Fibroblast of lung (primary cell): ENCODE measurements around the gene RET. TPM values are rescaled to one million over a fixed set of nuclear protein-coding genes. Genes with fewer than 3 reads are reported as not detected.
A peak's percentile ranks its signal among the peaks of the same experiment; 100 is the strongest.

Experiments used
- DNase-seq, 2 donors: peaks; one replicate each; pipeline versions ENCODE4 v3.0.0 to v3.0.0-alpha.2; 2010; ENCODE audit warnings: low read depth in 2 of 2
- H2AFZ ChIP-seq: 2 replicates; pipeline ENCODE4 v1.5.1; 2012; ENCODE audit warnings: low read length, control low read depth, inconsistent platforms
- H3K27ac ChIP-seq: 2 replicates; pipeline ENCODE4 v1.5.1; 2011; ENCODE audit warnings: low read length, control low read depth; ENCODE audit not compliant: insufficient read depth
- H3K27me3 ChIP-seq: 2 replicates; pipeline ENCODE4 v1.5.1; 2011; ENCODE audit warnings: mild to moderate bottlenecking, low read length; ENCODE audit not compliant: control insufficient read depth, insufficient read depth
- H3K36me3 ChIP-seq: 2 replicates; pipeline ENCODE4 v1.5.1; 2011; ENCODE audit warnings: low read length; ENCODE audit not compliant: control insufficient read depth, insufficient read depth
- H3K4me1 ChIP-seq: 2 replicates; pipeline ENCODE4 v1.5.1; 2011; ENCODE audit warnings: low read length; ENCODE audit not compliant: control insufficient read depth, insufficient read depth; ENCODE audit errors: extremely low read depth
- H3K4me2 ChIP-seq: 2 replicates; pipeline ENCODE4 v1.5.1; 2011; ENCODE audit warnings: low read length, control low read depth; ENCODE audit not compliant: insufficient read depth; ENCODE audit errors: extremely low read depth
- H3K4me3 ChIP-seq, 4 experiments: fragments of 200-600 bp in 1 of 4; sonication (generic) in 1 of 4; replicated peaks in 1 of 4; 2 replicates each; pipeline ENCODE4 v1.5.1; 2011 to 2016; ENCODE audit warnings: low read length in 4 of 4, low read depth in 3 of 4, mild to moderate bottlenecking in 3 of 4, control low read depth in 2 of 4, inconsistent platforms in 1 of 4, mixed read lengths in 1 of 4; ENCODE audit not compliant: insufficient read depth in 1 of 4; ENCODE audit errors: control extremely low read depth in 1 of 4
- H3K79me2 ChIP-seq: 2 replicates; pipeline ENCODE4 v1.5.1; 2012; ENCODE audit warnings: mild to moderate bottlenecking, low read length, inconsistent platforms; ENCODE audit not compliant: control insufficient read depth, insufficient read depth
- H3K9ac ChIP-seq: 2 replicates; pipeline ENCODE4 v1.5.1; 2011; ENCODE audit warnings: mild to moderate bottlenecking, low read length, control low read depth; ENCODE audit not compliant: insufficient read depth
- H3K9me3 ChIP-seq: 2 replicates; pipeline ENCODE4 v1.5.1; 2012; ENCODE audit warnings: low read depth, low read length; ENCODE audit not compliant: control insufficient read depth, insufficient read depth
- H4K20me1 ChIP-seq: 2 replicates; pipeline ENCODE4 v1.5.1; 2011; ENCODE audit warnings: low read length; ENCODE audit not compliant: control insufficient read depth, insufficient read depth; ENCODE audit errors: extremely low read depth
- EZH2 ChIP-seq: IDR thresholded peaks from 2 replicates; pipeline ENCODE4 v1.5.1; 2012; ENCODE audit warnings: low read length, control low read depth, mild to moderate bottlenecking; ENCODE audit errors: missing control alignments
- polyA plus RNA-seq, 2 donors: library from polyadenylated mRNA; depleted of rRNA in 1 of 2; stranded (reverse) in 1 of 2; unstranded in 1 of 2; fragments of >200 nt; gene quantifications; 2 replicates each; pipeline ENCODE4 v1.2.1, GENCODE V29; 2011 to 2012; ENCODE audit warnings: missing spikeins in 1 of 2
- total RNA-seq: library from RNA; depleted of rRNA; stranded (reverse); fragments of >200 nt; gene quantifications from 2 replicates; pipeline ENCODE4 v1.2.1, GENCODE V29; 2014
- TF ChIP-seq, protein P1 (sequence below), 2 donors: IDR thresholded peaks in 1 of 2; conservative IDR thresholded peaks in 1 of 2; 1 replicate in 1 of 2; 2 replicates in 1 of 2; pipeline ENCODE4 v1.5.1; 2011 to 2012; ENCODE audit warnings: low read length in 2 of 2, control low read depth in 1 of 2, inconsistent platforms in 1 of 2, low read depth in 1 of 2, mild to moderate bottlenecking in 1 of 2

RET gene
- total and polyA plus RNA-seq, 2 donors (not counting 1 experiment from before 2014, with no cell fraction given): 0.08 to 0.83 TPM

DNA sequence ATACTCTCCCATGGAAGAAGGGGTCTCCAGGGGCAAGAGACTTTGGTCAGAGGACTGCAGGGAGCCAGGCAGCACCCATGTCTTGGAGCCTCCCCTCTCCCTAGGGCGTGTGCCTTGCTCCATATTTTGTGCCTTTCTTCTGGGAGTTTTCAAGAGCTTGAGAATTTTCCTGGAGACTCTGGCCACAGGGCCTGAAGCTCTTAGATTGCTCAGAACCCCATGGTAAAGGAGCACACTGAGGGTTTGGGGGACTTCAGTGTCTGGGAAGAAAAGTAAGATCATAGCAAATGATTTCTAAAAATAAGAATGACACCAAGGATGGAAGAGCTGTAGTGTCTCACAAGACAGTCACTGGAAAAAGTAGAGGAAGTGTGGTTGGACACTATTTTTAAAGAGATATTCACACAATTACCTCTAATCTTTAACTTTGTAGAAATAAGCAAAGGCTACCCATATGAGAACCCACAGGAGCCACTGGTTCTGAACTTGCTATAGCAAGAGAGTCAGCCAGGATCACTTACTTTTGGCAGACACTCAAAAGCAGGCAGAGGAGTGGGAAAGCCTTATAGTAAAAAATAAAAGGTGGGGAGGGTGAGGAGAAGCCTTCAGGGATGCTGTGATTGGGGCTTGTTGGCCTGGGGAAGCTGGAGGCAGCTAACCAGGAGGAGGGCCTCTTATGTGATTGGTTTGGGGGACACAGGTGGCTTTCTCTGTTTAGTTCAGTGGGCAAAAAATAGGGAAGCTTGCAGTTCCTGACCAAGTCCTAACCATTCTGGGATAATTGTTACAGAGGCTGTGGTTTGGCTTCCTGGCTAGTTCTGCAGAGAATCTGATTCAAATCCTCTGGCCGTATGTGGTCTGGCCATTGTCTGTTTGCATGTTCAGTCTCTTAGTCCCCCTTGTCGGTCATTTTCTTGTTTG lies 56.3 kb downstream of the RET start:
- Histone ChIP-seq H3K9ac (no peak overlapping the region), H3K27ac (no peak overlapping the region), H3K27me3 (no peaks in the 10 kb centered on the region), H4K20me1 (no peaks in the 10 kb centered on the region), H3K9me3 (no peaks in the 10 kb centered on the region), H3K4me1 (peaks cover 13% of the 10 kb centered on the region), H3K4me2 (no peak overlapping the region), H2AFZ (no peak overlapping the region), H3K79me2 (peaks cover 2% of the 10 kb centered on the region), H3K4me3 (no peak overlapping the region), H3K36me3 (no peaks in the 10 kb centered on the region)
- DNase-seq: peak in 1 of 2 donors; percentile 21
- no peak for TF ChIP-seq EZH2
- TF ChIP-seq, protein P1, sequence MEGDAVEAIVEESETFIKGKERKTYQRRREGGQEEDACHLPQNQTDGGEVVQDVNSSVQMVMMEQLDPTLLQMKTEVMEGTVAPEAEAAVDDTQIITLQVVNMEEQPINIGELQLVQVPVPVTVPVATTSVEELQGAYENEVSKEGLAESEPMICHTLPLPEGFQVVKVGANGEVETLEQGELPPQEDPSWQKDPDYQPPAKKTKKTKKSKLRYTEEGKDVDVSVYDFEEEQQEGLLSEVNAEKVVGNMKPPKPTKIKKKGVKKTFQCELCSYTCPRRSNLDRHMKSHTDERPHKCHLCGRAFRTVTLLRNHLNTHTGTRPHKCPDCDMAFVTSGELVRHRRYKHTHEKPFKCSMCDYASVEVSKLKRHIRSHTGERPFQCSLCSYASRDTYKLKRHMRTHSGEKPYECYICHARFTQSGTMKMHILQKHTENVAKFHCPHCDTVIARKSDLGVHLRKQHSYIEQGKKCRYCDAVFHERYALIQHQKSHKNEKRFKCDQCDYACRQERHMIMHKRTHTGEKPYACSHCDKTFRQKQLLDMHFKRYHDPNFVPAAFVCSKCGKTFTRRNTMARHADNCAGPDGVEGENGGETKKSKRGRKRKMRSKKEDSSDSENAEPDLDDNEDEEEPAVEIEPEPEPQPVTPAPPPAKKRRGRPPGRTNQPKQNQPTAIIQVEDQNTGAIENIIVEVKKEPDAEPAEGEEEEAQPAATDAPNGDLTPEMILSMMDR (conservative IDR thresholded peaks at IDR 0.05 in 1 of 2, IDR thresholded peaks at IDR 0.05 in 1 of 2; ENCODE audit: low read depth in 1 of 2, low read length in 2 of 2): no peak

DNA sequence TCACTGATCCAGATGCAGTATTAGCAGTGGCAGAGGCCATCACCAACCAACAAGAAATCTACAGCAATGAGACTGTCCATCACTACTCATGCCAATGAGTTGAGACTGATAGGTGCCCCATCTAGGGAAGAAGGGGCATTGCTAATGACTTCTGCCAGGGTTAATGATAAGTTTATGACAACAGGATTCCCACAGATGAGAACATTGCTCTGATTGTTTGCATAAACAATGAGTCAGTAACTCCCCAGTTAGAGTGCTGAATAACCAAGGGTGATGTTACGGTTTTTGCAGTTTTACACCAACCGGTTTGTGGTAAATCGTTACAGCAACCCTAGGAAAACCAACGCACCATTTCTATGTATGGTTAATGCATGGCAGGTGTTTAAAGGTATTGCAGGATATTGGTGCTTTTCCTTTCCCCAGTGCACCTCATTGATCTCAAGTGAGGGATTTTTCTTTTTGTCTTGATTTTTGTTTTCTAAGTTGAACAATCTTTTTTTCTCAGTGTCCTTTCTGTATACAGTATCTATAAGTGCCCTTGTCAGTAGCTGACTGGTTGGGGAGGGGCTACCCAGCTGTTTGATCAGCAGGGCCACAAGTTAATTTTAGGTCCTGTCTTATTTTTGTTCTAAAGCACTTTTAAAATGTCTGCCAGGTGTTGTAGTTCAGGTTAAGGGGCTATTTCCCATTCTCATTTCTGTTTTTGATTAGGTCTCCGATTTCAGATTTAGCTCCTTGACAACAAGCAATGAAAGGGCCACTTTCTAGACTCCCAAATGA lies 57.4 kb downstream of the RET start:
- Histone ChIP-seq H3K9me3 (no peaks in the 10 kb centered on the region), H3K79me2 (peaks cover 11% of the 10 kb centered on the region), H3K4me1 (peaks cover 5% of the 10 kb centered on the region), H2AFZ (no peak overlapping the region), H3K9ac (no peak overlapping the region), H3K4me3 (no peak overlapping the region), H3K36me3 (no peaks in the 10 kb centered on the region), H3K27me3 (no peaks in the 10 kb centered on the region), H3K4me2 (no peak overlapping the region), H3K27ac (no peak overlapping the region), H4K20me1 (no peaks in the 10 kb centered on the region)
- TF ChIP-seq, protein P1 (conservative IDR thresholded peaks at IDR 0.05 in 1 of 2, IDR thresholded peaks at IDR 0.05 in 1 of 2; ENCODE audit: low read depth in 1 of 2, low read length in 2 of 2): no peak
- TF ChIP-seq EZH2: no peak
- DNase-seq: no peak

DNA sequence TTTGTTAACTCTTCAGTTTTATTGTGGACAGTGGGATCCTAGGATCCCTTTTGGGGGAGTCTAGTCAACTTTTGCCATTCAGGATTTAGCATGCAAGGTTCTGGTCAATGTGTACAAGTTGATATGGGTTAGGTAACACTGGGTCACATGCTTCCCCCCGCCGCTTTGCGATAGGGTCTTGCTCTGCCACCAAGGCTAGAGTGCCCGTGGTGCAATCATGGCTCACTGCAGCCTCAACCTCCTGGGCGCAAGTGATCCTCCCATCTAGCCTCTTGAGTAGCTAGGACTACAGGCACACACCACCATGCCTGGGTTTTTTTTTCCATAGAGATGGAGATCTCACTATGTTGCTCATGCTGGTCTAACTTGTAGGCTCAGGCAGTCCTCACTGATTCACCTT lies 58.2 kb downstream of the RET start:
- Histone ChIP-seq H3K27me3 (no peaks in the 10 kb centered on the region), H3K9me3 (no peaks in the 10 kb centered on the region), H3K4me1 (no peaks in the 10 kb centered on the region), H3K9ac (no peak overlapping the region), H4K20me1 (peaks cover 2% of the 10 kb centered on the region), H3K4me2 (no peak overlapping the region), H2AFZ (no peak overlapping the region), H3K36me3 (no peaks in the 10 kb centered on the region), H3K79me2 (peaks cover 18% of the 10 kb centered on the region), H3K27ac (no peak overlapping the region), H3K4me3 (no peak overlapping the region)
- DNase-seq: no peak
- TF ChIP-seq, protein P1 (conservative IDR thresholded peaks at IDR 0.05 in 1 of 2, IDR thresholded peaks at IDR 0.05 in 1 of 2; ENCODE audit: low read depth in 1 of 2, low read length in 2 of 2): no peak
- no peak for TF ChIP-seq EZH2
